ENCODE measurements around the gene TMEM131L.

The TMEM131L gene

DNA sequence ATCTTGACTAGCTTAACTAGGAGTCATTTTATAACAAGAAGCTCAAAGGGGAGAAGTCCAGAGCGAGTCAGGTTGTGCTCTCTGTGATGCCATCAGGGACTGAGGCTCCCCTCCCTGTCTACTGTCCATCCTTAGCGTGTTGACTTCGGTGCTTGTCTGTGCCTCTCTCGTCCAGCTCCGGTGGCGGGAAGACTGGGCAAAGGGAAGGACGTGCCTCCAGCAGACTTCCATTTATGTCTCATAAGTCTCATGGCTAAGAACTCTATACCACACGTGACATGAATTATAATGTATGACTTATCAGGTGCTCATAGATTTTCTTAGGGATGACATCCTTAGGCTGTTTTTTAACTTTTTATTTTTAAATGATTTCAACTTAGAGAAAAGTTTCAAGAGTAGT, 125.3 kb downstream of the TMEM131L start:
- no peak overlapping the region for H3K4me3 ChIP-seq (replicated peaks in 1 of 2; ENCODE audit: low read depth in 2 of 2, low read length in 2 of 2)
- TF ChIP-seq, protein P1, sequence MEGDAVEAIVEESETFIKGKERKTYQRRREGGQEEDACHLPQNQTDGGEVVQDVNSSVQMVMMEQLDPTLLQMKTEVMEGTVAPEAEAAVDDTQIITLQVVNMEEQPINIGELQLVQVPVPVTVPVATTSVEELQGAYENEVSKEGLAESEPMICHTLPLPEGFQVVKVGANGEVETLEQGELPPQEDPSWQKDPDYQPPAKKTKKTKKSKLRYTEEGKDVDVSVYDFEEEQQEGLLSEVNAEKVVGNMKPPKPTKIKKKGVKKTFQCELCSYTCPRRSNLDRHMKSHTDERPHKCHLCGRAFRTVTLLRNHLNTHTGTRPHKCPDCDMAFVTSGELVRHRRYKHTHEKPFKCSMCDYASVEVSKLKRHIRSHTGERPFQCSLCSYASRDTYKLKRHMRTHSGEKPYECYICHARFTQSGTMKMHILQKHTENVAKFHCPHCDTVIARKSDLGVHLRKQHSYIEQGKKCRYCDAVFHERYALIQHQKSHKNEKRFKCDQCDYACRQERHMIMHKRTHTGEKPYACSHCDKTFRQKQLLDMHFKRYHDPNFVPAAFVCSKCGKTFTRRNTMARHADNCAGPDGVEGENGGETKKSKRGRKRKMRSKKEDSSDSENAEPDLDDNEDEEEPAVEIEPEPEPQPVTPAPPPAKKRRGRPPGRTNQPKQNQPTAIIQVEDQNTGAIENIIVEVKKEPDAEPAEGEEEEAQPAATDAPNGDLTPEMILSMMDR (IDR thresholded peaks at IDR 0.05; ENCODE audit: low read depth, low read length): no peak
- no peak for DNase-seq (ENCODE audit: low read depth in 2 of 2)

DNA sequence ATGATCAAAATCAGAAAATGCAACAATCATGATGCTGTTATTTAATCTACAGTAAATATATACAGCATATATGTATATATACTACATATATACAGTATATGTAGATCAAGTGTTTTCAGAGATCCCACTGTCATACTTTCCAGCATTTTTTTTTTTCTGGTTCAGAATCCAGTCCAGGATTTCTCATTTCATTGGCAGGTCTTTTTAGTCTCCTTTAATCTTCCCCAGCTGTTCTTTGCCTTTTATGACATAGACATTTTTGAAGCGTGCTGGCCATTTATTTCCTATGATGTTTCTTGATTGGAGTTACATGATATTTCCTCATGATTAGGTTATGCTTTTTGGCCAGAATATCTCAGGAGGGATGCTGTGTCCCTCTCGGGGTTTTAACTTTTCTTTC, 125.9 kb downstream of the TMEM131L start:
- no peak overlapping the region for H3K4me3 ChIP-seq (replicated peaks in 1 of 2; ENCODE audit: low read depth in 2 of 2, low read length in 2 of 2)
- DNase-seq (ENCODE audit: low read depth in 2 of 2): no peak
- TF ChIP-seq, protein P1 (IDR thresholded peaks at IDR 0.05; ENCODE audit: low read depth, low read length): no peak

DNA sequence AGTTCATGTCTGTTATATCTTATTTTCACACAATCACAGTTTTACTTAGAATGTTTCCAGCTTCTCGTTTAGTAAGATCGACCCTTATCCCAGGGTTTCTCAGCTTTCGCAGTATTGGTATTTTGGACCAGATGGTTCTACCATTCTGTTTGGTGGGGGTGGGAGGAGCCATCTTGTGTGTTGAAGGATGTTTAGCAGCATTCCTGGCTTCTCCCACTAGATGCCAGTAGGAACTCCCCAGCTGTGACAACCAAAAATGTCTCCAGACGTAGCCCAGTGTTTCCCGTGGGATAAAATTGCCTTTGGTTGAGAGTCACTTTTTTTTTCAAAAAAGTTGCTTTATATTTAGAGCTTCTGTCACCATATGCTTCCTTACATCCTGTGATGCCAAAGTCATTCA, 127.0 kb downstream of the TMEM131L start:
- H3K4me3 ChIP-seq (replicated peaks in 1 of 2; ENCODE audit: low read depth in 2 of 2, low read length in 2 of 2): no peak overlapping the region
- TF ChIP-seq, protein P1 (IDR thresholded peaks at IDR 0.05; ENCODE audit: low read depth, low read length): no peak
- DNase-seq (ENCODE audit: low read depth in 2 of 2): peak in 1 of 2 donors; percentile 5

DNA sequence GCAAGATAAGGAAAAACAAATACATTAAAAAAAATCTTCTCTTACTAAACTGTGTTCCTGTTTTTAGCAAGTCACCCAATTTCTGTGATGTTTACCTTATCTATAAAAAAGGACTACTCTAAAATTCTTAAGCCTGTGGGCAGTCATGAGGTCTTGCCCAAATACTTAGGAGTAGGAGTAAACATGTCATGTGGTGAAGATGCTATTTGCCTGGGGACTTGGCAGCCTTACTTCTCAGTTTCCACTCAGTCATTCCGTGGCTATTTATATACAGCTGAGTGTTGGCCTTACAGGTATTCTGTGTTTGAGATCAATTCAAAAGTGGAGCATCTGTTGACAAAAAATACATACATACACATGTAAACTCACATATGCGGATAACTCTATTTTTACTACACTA, 128.1 kb downstream of the TMEM131L start:
- H3K4me3 ChIP-seq (replicated peaks in 1 of 2; ENCODE audit: low read depth in 2 of 2, low read length in 2 of 2): no peak overlapping the region
- peak; percentile 27 to 67 for DNase-seq (ENCODE audit: low read depth in 2 of 2)
- TF ChIP-seq, protein P1 (IDR thresholded peaks at IDR 0.05; ENCODE audit: low read depth, low read length): no peak

DNA sequence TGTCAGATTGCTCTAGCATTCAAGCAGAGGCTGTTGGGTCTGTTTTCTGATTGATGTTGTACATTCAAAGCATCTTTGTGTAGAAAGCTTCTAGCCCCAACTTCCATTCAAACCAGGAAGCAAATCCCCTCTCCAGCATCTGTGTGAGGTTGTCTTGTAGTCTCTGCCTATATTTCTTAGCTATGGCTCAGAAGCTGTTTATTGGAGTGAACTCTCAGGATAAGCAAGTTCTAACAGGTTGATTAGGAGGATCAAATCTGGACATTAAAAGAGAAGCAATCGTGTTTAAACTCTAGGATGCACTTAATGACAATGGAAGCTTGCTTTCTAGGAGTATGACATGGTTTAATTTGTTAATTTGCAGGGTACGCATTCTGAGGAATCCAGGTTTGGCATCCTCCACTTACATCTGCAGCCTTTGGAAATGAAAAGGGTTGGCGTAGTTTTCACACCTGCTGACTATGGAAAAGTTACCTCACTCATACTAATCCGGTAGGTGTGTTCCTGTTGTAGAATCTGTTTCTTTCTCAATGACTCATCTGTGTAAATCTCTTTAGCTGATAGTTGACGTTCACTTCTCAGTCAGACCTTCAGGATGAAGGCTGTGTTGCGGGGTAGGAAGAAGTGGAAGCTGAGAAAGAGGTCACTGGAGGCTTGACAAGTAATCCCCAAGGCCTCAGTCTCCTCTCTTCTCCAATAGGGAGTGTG, 129.9 kb downstream of the TMEM131L start:
- no peak overlapping the region for H3K4me3 ChIP-seq (replicated peaks in 1 of 2; ENCODE audit: low read depth in 2 of 2, low read length in 2 of 2)
- no peak for DNase-seq (ENCODE audit: low read depth in 2 of 2)
- TF ChIP-seq, protein P1 (IDR thresholded peaks at IDR 0.05; ENCODE audit: low read depth, low read length): no peak

DNA sequence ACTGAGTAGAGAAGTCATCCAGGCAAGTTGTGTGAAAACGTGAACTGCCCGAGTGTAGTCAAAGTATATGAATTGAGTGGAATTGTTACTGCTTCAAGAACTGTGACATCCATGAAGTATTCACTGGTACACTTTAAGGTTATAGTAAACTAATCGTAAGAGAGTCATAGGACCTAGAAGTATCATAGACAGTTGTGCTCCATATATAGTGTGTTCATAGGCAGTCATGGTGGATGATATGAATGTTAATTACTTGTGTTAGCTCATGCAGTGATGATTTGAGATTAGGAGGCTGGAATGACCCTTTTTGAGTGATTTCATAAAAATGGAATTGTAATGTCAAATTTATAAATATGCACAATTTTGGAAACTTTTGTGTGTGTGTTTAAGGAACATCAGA, 136.6 kb downstream of the TMEM131L start:
- TF ChIP-seq, protein P1 (IDR thresholded peaks at IDR 0.05; ENCODE audit: low read depth, low read length): no peak
- DNase-seq (ENCODE audit: low read depth in 2 of 2): no peak
- no peak overlapping the region for H3K4me3 ChIP-seq (replicated peaks in 1 of 2; ENCODE audit: low read depth in 2 of 2, low read length in 2 of 2)

DNA sequence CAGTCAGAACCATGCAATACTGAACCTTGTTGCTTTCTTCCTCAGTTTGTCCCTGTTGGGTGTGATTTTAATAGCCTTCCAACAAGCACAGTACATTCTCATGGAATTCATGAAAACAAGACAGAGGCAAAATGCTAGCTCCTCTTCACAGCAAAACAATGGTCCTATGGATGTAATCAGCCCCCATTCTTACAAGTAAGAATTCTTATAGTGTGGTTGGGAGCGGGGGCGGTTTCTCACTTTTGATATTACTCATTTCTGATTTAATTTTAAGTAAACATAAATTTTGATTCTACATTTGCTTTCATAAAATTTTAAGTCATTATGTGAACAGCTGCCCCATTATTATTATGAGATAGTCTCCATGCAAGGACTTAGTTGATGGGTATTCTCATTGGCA, 137.1 kb downstream of the TMEM131L start:
- TF ChIP-seq, protein P1 (IDR thresholded peaks at IDR 0.05; ENCODE audit: low read depth, low read length): no peak
- no peak for DNase-seq (ENCODE audit: low read depth in 2 of 2)
- H3K4me3 ChIP-seq (replicated peaks in 1 of 2; ENCODE audit: low read depth in 2 of 2, low read length in 2 of 2): no peak overlapping the region
